HepG2 (cell line): ENCODE results near the gene HS2ST1. TPM values are rescaled to one million over a fixed set of nuclear protein-coding genes. Genes with fewer than 3 reads are reported as not detected.
"Not testable (repeated sequence)": the region's sequence is repeated elsewhere in the genome, so short reads cannot be mapped to it uniquely, and the experiment has no call there.

Experiments used
- ATAC-seq: fragments of 200-7000 bp; cut with Tn5 transposase; 3 replicates; pipeline ENCODE4 v1.9.1; 2020; ENCODE audit warnings: mild to moderate bottlenecking, moderate library complexity
- BruUV-seq: library from RNA; stranded (reverse); fragments of 400-500 nt; replicated peaks from 2 replicates; lab custom pipeline; 2021; lab: Mats Ljungman, UMichigan
- CTCF ChIA-PET: fragments of 300-600 bp; formaldehyde crosslinking; extraction: SDS; loops from one replicate; lab custom pipeline; 2021; ENCODE audit warnings: low total read pairs, inconsistent platforms, low intra/inter-chr PET ratio; lab: Yijun Ruan, JAX
- POLR2A ChIA-PET: fragments of 350-600 bp; sonication (Branson Sonifier 250); formaldehyde crosslinking; loops from one replicate; lab custom pipeline; 2020; ENCODE audit warnings: antibody characterized with exemption, inconsistent platforms; lab: Yijun Ruan, JAX
- DNase-seq: peaks from one replicate; pipeline ENCODE4 v3.0.0-alpha.2; 2015; ENCODE audit warnings: low spot score
- FAIRE-seq: peaks from 3 replicates; lab custom pipeline; 2011; peaks lifted over from hg19 to GRCh38; lab: Jason Lieb, UNC
- H2AFZ ChIP-seq: one replicate; pipeline ENCODE4 v1.6.1; 2011; ENCODE audit warnings: low read length, inconsistent platforms
- H3K27ac ChIP-seq: fragments of 300-600 bp; 3 replicates; pipeline ENCODE4 v1.8.0; 2011; ENCODE audit warnings: mixed run types, mild to moderate bottlenecking, mixed read lengths, low read length, inconsistent platforms; ENCODE audit not compliant: insufficient read depth; ENCODE audit errors: extremely low read length
- H3K27me3 ChIP-seq, 2 experiments: fragments of 200-600 bp in 1 of 2; 2 replicates in 1 of 2; 3 replicates in 1 of 2; pipeline versions ENCODE4 v1.6.0 to v1.8.0; 2011; ENCODE audit warnings: low read length in 2 of 2, mild to moderate bottlenecking in 2 of 2, moderate library complexity in 2 of 2, inconsistent platforms in 1 of 2; ENCODE audit not compliant: insufficient read depth in 2 of 2, control insufficient read depth in 1 of 2
- H3K36me3 ChIP-seq, 2 experiments: fragments of 200-600 bp in 1 of 2; replicated peaks in 1 of 2; 2 replicates in 1 of 2; 3 replicates in 1 of 2; pipeline versions ENCODE4 v1.5.1 to v1.8.0; 2011; ENCODE audit warnings: low read length in 2 of 2, inconsistent platforms in 1 of 2; ENCODE audit not compliant: insufficient read depth in 2 of 2, control insufficient read depth in 1 of 2
- H3K4me1 ChIP-seq: 2 replicates; pipeline ENCODE4 v1.5.1; 2012; ENCODE audit warnings: low read length, inconsistent platforms; ENCODE audit not compliant: insufficient read depth
- H3K4me2 ChIP-seq: 2 replicates; pipeline ENCODE4 v1.6.0; 2011; ENCODE audit warnings: low read depth, low read length, inconsistent platforms
- H3K4me3 ChIP-seq, 3 experiments: fragments of 200-600 bp in 1 of 3; sonication (generic), shearing (Covaris generic) in 1 of 3; replicated peaks in 1 of 3; 2 replicates each; pipeline ENCODE4 v1.5.1; 2011 to 2016; ENCODE audit warnings: low read length in 3 of 3, inconsistent platforms in 2 of 3, low read depth in 2 of 3, mild to moderate bottlenecking in 2 of 3, control low read depth in 1 of 3, mixed read lengths in 1 of 3; ENCODE audit not compliant: insufficient read depth in 1 of 3
- H3K79me2 ChIP-seq: one replicate; pipeline ENCODE4 v1.6.1; 2011; ENCODE audit warnings: low read length, inconsistent platforms; ENCODE audit not compliant: insufficient read depth
- H3K9ac ChIP-seq: 2 replicates; pipeline ENCODE4 v1.6.0; 2011; ENCODE audit warnings: mild to moderate bottlenecking, low read depth, low read length, inconsistent platforms; ENCODE audit not compliant: insufficient read depth
- H3K9me3 ChIP-seq: 2 replicates; pipeline ENCODE4 v1.5.1; 2012; ENCODE audit warnings: mild to moderate bottlenecking, low read length
- H4K20me1 ChIP-seq: 2 replicates; pipeline ENCODE4 v1.6.0; 2011; ENCODE audit warnings: inconsistent platforms, mild to moderate bottlenecking, low read length, moderate library complexity; ENCODE audit not compliant: insufficient read depth
- ATF7 ChIP-seq, 2 experiments: fragments of 450-650 bp in 1 of 2; sonication (generic) in 1 of 2; formaldehyde crosslinking in 1 of 2; IDR thresholded peaks; 2 replicates each; pipeline versions ENCODE4 v1.4.0 to v1.6.1; 2016 to 2020; ENCODE audit warnings: antibody characterized with exemption in 1 of 2, mild to moderate bottlenecking in 1 of 2, missing genetic modification reagents in 1 of 2
- FOXP1 ChIP-seq, 2 experiments: fragments of 450-650 bp in 1 of 2; IDR thresholded peaks; 2 replicates each; pipeline ENCODE4 v1.6.1; 2017 to 2018; ENCODE audit warnings: antibody characterized with exemption in 1 of 2
- ZNF574 ChIP-seq: sonication (generic); formaldehyde crosslinking; IDR thresholded peaks from 2 replicates; pipeline ENCODE4 v1.4.0; 2020; ENCODE audit warnings: missing genetic modification reagents
- WGBS: methylation state at CpG from one replicate; pipeline ENCODE4 v1.1.6; 2017; ENCODE audit warnings: low lambda C conversion rate; 5-methylcytosine and 5-hydroxymethylcytosine counted together
- in situ Hi-C: cut with HindIII; loops from 2 replicates; pipeline ENCODE4 v1.10.0; 2017; ENCODE audit warnings: low pct_unique_long_range_greater_than_20kb; ENCODE audit not compliant: extremely low pct_ligation_motif_present
- intact Hi-C: fragments of 100-400 bp; cut with micrococcal nuclease; formaldehyde crosslinking; loops from one replicate; pipeline ENCODE4 v1.10.0; 2022; ENCODE audit not compliant: unreplicated experiment
- polyA plus RNA-seq, 8 experiments: library from polyadenylated mRNA; depleted of rRNA in 3 of 8; stranded (reverse) in 7 of 8; unstranded in 1 of 8; fragments of >200 nt; fragmentation: Illumina TruSeq in 4 of 8; extraction: Trizol in 4 of 8; gene quantifications; 2 replicates each; pipeline versions ENCODE4 v1.2.1 to v1.2.3, GENCODE V29; 2011 to 2016; ENCODE audit warnings: low read depth in 4 of 8, missing spikeins in 1 of 8, mixed read lengths in 1 of 8; ENCODE audit not compliant: insufficient read depth in 1 of 8
- total RNA-seq, 5 experiments: library from RNA; depleted of rRNA; stranded (reverse); fragments of >200 nt; fragmentation: Illumina TruSeq; extraction: Trizol; gene quantifications; 2 replicates each; pipeline ENCODE4 v1.2.3, GENCODE V29; 2016; ENCODE audit warnings: low read depth in 1 of 5

Gene HS2ST1
- total and polyA plus RNA-seq, 2 of the 13 experiments (the other 11 are each of a cell fraction or from before 2014, with no cell fraction given) = 22.1 to 58.7 TPM

- Histone ChIP-seq H3K4me1 (no peaks in the 10 kb centered on the region), H2AFZ (no peak overlapping the region), H3K79me2 (no peaks in the 10 kb centered on the region), H3K27ac (no peak overlapping the region), H3K4me3 (no peak overlapping the region), H3K9me3 (no peaks in the 10 kb centered on the region), H4K20me1 (no peaks in the 10 kb centered on the region), H3K36me3 (peaks cover 1 to 13% of the 10 kb centered on the region in 2 experiments; a peak in 3 of 5 replicates), H3K9ac (no peak overlapping the region), H3K4me2 (no peak overlapping the region), H3K27me3 (no peaks in the 10 kb centered on the region)
- in situ Hi-C loops = no loop called here
- no peak for TF ChIP-seq ZNF574
- peak; percentile 71 for TF ChIP-seq ATF7 (IDR thresholded peaks at IDR 0.05)
- no peak for TF ChIP-seq ATF7 (CRISPR knock-in tag; IDR thresholded peaks at IDR 0.05)
- BruUV-seq = no TSS peak
- FAIRE-seq (no peak), ATAC-seq (no peak), DNase-seq (no peak)
- POLR2A ChIA-PET = no interaction called here
- intact Hi-C loops = no loop called here
- CTCF ChIA-PET = no interaction called here
These were observed 47.8 kb upstream of the HS2ST1 start for GRCh38 chr1:86866665-86867064.

GRCh38 chr1:86867278-86867677 lies 47.2 kb upstream of the HS2ST1 start:
- H3K4me3 ChIP-seq; POLR2A ChIA-PET; H3K9me3 ChIP-seq; H3K27ac ChIP-seq; H3K4me1 ChIP-seq; intact Hi-C loops; DNase-seq; H3K27me3 ChIP-seq; H2AFZ ChIP-seq; in situ Hi-C loops; H3K9ac ChIP-seq; ATAC-seq; H4K20me1 ChIP-seq; FAIRE-seq; CTCF ChIA-PET; H3K4me2 ChIP-seq; H3K79me2 ChIP-seq; BruUV-seq; TF ChIP-seq FOXP1 (CRISPR knock-in tag; IDR thresholded peaks at IDR 0.05): not testable (repeated sequence)
- over 99% methylated on average over 4 of the region's 4 CpGs for WGBS
- peak; percentile 83 for TF ChIP-seq FOXP1 (IDR thresholded peaks at IDR 0.05)
- H3K36me3 ChIP-seq = peaks cover 1 to 13% of the 10 kb centered on the region in 2 experiments; a peak in 3 of 5 replicates
